GM03348 (cell line): Measurements from ENCODE around the gene TFDP3.
A peak's percentile ranks its signal among the peaks of the same experiment; 100 is the strongest.

Experiments
- DNase-seq: peaks from one replicate; pipeline ENCODE4 v3.0.0; 2012; ENCODE audit warnings: low spot score

The TFDP3 gene

GRCh38 chrX:133218329-133218728 lies at the start of gene TFDP3:
TSS of gene TFDP3 (minus strand) at chrX:133218354. CDS start at chrX:133218259, 95 bp downstream.
- DNase-seq, result no peak

- DNase-seq, result no peak
Measured at GRCh38 chrX:133267621-133268020, 49.5 kb upstream of the TFDP3 start.

- no peak for DNase-seq
Measured at GRCh38 chrX:133265331-133265730, 47.2 kb upstream of the TFDP3 start.

- DNase-seq, result peak; percentile 10
Measured at GRCh38 chrX:133258481-133258880, 40.3 kb upstream of the TFDP3 start.

- DNase-seq, result peak; percentile 5
Measured at GRCh38 chrX:133254666-133255065, 36.5 kb upstream of the TFDP3 start.

GRCh38 chrX:133251204-133251603 lies 33.0 kb upstream of the TFDP3 start:
- no peak for DNase-seq

- DNase-seq, result no peak
Measured at GRCh38 chrX:133250184-133251100, 32.3 kb upstream of the TFDP3 start.

GRCh38 chrX:133249266-133250058 lies 31.3 kb upstream of the TFDP3 start:
- peak; percentile 16 for DNase-seq

GRCh38 chrX:133248177-133248576 lies 30.0 kb upstream of the TFDP3 start:
- DNase-seq, result no peak

GRCh38 chrX:133246921-133247320 lies 28.8 kb upstream of the TFDP3 start:
- DNase-seq, result no peak

- DNase-seq, result no peak
Measured at GRCh38 chrX:133235830-133236229, 17.7 kb upstream of the TFDP3 start.

- no peak for DNase-seq
Measured at GRCh38 chrX:133232331-133232730, 14.2 kb upstream of the TFDP3 start.

- DNase-seq, result no peak
Measured at GRCh38 chrX:133229361-133229760, 11.2 kb upstream of the TFDP3 start.

- peak; percentile 14 for DNase-seq
Measured at GRCh38 chrX:133215747-133216146, 2.4 kb downstream of the TFDP3 start.

GRCh38 chrX:133215017-133215416 lies 3.1 kb downstream of the TFDP3 start:
- no peak for DNase-seq

GRCh38 chrX:133214301-133214700 lies 3.9 kb downstream of the TFDP3 start:
- DNase-seq, result peak; percentile 22

GRCh38 chrX:133213117-133213516 lies 5.0 kb downstream of the TFDP3 start:
- DNase-seq, result peak; percentile 21

- no peak for DNase-seq
Measured at GRCh38 chrX:133207751-133208150, 10.4 kb downstream of the TFDP3 start.

- no peak for DNase-seq
Measured at GRCh38 chrX:133191739-133192039, 26.5 kb downstream of the TFDP3 start.

GRCh38 chrX:133190877-133191738 lies 27.0 kb downstream of the TFDP3 start:
- no peak for DNase-seq

GRCh38 chrX:133189195-133189594 lies 29.0 kb downstream of the TFDP3 start:
- no peak for DNase-seq

- DNase-seq, result no peak
Measured at GRCh38 chrX:133188631-133189030, 29.5 kb downstream of the TFDP3 start.
